HG03439 (cell line): ENCODE data around the gene ADRA1B.

Experiments
- ATAC-seq: cut with Tn5 transposase; IDR thresholded peaks from one replicate; pipeline ENCODE4 v1.9.1; 2021; ENCODE audit warnings: mild to moderate bottlenecking, moderate library complexity; ENCODE audit not compliant: unreplicated experiment

Gene ADRA1B

GRCh38 chr5:159915904-159916840 is at the start of gene ADRA1B:
Gene ADRA1B (plus strand): TSS chr5:159916482. CDS start chr5:159916906, 424 bp downstream.
- ATAC-seq = no peak

GRCh38 chr5:159873680-159874079 is 42.6 kb upstream of the ADRA1B start:
- no peak for ATAC-seq

DNA sequence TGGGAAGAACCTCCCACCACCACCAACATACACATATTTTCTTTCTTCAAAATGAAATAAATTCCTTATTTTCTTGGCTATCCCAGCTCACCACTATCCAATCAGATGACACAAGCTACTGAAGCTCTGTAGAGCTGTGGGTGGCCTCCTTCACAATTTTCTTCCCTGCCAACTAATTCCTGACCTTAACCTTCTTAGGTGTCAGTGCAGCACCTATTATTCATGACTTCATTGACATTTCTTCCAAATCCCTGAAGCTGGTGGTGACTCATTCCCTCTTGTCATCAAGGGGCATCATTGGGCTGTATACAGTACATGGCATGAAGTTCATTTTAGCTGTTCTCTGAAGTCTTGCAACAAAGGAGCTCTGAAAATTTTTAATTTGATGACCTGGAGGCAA is 42.0 kb upstream of the ADRA1B start:
- ATAC-seq = no peak

DNA sequence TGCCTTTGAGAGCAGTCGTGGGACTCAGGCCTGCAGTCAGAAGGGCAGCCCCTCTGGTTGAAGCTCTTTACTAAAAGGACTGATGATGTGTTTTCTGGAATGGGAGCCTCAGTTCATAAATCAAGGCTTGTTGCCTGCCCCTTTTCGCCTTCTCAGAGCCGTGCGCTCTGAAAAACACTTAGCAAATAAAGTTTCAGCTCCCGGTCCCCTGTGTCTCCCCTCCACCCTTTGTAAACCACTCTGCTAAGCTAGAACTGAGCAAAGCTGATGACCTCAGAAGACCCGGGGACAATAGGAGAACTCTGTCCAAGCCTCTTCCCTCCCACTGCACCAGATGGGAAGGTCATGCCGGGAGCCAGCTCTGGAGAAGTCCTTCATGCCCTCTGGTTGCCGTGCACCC is 39.3 kb upstream of the ADRA1B start:
- no peak for ATAC-seq

DNA sequence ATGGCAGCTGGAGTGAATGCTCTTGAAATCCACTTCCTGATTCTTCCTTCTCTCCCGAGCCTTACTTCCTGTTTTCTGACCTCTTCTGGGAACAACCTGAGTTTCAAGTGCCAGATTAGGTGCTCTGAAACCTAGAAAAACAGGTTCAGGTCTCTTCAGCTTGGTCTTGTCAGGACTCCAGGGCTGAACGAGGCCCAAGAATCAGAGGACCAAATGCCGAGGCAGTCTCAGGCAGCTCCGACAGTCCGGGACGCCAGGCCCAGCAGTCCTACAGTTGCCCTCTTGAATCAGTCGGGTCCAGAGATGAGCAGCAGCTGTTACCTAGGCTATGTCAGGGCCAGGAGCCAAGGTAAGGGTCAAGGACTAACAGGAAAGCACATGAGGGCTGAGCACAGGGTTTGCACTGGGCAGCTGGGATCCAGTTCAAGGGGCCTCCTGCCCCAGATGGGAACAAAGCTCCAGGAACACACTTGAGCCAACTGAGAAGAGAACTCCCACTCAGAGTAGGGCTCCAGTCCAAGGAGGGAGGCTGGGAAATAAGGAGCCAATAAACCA is 38.3 kb upstream of the ADRA1B start:
- no peak for ATAC-seq

- ATAC-seq = no peak
These were observed 37.3 kb upstream of the ADRA1B start for GRCh38 chr5:159878988-159879471.

DNA sequence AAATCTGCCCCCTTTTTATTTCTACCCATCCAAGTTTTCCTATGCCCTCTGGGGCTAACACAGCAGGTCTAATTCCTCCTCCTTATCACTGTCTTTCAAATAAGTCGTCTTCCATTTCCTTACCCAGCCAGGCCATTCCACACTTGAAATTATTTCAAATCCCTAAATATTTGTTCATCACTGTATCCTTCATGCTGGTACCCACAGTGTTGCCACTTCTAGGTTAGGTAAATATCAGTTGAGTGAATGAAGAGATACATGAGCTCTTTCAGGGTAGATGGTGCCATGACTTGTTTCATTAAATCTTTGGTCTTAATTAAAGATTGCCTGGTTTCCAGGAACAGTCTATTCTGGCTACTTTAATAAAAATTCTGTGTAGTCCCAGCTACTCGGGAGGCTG is 35.6 kb upstream of the ADRA1B start:
- no peak for ATAC-seq

GRCh38 chr5:159881967-159882366 is 34.3 kb upstream of the ADRA1B start:
- ATAC-seq = no peak

DNA sequence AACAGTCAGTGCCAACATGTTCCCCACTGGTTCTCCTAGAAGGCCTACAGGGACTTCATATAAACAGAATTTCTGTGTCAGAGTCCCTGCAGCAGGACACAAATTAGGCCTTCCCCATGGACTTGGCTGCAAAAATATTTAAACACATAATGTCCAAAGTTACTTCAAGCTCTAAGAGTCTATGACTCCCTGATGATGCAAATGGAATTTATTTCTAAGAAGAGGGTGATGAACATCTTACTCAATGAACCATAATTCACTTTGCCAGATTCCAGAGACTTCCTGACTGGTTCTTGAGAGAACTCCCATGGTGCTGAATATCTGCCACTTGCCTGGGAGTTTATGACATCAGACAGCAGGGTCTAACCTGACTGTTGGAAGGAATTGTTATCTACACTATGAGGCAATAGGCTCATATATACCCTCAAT is 32.7 kb upstream of the ADRA1B start:
- ATAC-seq = no peak

DNA sequence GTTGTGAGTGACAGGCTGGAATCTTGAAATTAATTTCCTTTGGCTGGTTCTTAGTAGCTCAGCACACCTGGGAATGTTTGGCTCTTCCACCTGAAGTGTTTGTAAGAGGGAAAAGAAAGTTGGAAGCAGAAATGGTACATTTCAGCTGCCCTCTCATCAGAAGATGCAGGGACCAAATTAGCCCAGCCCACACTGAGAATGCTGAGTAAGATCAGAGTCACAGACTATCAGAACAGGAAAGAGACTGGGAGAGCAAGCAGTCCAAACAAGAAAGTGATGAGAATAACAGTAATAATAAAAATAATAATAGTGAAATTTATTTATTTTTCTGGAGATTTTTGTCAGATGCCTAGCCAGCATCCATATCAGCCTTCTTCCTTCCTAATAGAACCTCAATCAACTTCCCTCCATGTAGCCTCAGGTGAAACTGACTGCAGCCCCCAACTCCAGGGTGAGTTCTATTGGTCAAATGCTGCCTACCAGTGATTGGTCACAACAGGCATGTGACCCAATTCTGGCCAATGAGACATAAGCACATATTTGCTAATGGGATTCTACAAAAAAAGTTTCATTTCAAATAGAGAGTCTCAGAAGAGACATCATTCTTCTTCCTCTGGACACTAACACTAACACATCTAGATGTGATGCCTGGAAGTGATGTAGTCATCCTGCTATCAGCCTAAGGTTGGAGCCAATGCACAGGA is 31.2 kb upstream of the ADRA1B start:
- no peak for ATAC-seq

GRCh38 chr5:159886296-159886695 is 30.0 kb upstream of the ADRA1B start:
- ATAC-seq = no peak

DNA sequence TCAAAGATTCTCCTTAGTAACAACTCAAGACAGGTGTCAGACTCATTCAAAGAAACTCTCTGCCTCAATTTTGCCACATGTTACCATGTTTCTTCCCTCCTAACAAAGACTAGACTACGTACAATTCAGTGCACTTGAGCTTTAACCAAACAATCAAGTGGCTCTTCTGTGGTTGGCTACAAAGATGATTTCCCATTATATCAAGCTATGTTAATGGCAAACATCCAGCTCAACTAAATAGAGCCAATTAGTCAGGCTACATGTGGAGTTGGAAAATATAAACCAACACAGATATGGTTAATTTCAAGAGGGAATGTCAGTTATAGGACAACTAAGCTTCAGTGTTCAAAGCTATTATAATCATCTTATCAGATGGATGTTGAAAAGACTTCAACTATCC is 29.2 kb upstream of the ADRA1B start:
- no peak for ATAC-seq

DNA sequence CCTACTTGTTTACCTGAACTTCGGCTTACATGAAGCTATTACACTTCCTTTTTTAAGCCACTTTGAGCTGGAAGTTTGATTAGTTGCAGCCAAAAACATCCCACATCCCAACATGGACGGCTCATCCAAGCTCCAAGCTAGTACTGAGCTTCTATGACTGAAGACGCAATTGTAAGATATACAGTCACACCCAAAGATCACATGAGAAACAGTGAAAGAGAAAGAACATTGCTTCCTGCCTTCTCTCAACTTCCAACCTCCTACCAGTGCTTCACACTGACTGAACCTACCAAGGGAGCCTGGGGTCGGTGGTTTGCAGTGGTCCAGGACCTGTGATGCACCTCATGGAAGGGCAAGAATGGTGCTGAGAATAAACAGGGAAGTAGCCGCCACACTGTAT is 27.4 kb upstream of the ADRA1B start:
- ATAC-seq = no peak

- no peak for ATAC-seq
These were observed 26.1 kb upstream of the ADRA1B start for GRCh38 chr5:159890141-159890540.

GRCh38 chr5:159891371-159891770 is 24.9 kb upstream of the ADRA1B start:
- no peak for ATAC-seq

DNA sequence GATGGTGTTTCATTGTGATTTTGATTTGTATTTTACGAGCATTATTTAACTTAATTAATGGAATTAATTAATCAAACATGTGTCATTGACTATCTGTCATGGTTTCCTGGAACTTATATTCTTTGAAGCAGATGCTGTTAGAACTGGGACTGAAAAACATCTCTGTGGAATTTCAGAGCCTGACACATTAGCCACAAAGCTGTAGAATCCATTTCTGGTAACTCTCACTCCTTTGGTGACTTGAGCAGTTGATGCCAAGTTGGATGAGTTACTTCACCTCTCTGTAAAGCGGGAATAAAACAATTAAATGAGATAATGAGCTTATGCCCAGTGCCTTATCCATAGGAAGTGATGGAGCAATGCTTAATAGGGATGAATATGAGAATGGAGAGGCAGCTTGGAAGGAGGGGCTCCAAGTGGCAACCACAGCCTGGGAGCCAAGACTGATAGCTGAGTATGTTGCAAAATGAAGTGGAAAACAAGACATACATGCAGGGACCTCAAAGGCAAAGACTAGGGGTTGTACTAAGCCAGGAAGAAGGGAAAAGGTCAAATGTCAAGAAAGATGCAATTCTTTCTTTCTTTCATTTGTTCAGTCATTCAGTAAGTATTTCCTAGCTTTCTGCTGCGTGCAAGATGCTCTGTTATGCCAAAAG is 23.1 kb upstream of the ADRA1B start:
- no peak for ATAC-seq

DNA sequence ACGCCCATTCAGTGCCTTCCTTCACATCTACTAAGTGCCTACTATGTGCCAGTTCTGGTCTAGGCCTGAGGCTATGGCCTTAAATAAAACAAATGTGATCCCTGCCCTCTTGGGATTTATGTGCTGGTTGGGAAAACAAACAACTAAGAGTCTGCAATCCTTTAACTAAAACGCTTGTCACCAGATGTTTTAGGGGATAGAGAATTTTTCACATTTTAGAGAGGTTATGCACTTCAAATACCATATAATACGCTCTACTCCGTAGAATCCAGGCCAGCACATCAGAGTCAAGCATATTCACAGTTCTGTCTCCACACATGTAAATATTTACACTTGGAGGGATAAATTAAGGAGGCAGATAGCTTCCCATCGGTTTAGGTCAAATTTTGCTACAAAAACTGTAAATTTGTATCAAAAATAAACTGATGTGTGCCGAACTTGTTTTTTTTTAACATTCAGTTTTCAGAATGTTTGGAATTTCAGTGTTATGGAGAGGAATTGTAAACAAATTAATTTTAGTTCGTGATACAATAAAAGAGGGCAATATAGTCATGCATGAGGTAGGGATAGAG is 22.0 kb upstream of the ADRA1B start:
- ATAC-seq = no peak

DNA sequence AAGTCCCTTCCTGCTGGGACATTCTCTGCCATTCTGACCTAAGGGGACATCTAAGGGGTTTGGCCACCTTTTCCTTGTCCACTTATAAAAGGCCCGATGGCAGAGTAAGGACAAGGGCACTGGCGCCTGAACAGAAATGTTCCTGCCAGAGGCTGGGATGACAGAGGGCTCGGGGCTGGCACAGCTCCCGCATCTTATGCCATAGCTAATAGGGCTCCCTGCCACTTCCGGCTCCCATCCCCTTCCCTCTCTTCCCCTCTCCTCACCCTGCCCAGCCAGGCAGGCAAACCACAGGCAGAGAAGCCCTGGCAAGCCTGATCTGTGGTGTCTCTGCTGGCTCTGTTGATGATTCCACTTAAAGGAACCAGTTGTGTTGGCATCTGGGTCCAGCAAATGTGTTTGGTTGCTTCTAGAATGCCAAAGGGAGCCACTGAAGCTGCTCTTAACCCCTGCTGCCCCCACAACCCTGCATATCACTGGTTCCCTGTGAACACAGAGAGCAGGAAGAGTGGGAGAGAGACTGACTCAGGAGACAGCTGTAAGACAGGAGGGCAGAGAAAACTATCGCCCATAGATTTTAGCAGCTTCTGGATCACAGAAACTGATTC is 18.4 kb upstream of the ADRA1B start:
- no peak for ATAC-seq

DNA sequence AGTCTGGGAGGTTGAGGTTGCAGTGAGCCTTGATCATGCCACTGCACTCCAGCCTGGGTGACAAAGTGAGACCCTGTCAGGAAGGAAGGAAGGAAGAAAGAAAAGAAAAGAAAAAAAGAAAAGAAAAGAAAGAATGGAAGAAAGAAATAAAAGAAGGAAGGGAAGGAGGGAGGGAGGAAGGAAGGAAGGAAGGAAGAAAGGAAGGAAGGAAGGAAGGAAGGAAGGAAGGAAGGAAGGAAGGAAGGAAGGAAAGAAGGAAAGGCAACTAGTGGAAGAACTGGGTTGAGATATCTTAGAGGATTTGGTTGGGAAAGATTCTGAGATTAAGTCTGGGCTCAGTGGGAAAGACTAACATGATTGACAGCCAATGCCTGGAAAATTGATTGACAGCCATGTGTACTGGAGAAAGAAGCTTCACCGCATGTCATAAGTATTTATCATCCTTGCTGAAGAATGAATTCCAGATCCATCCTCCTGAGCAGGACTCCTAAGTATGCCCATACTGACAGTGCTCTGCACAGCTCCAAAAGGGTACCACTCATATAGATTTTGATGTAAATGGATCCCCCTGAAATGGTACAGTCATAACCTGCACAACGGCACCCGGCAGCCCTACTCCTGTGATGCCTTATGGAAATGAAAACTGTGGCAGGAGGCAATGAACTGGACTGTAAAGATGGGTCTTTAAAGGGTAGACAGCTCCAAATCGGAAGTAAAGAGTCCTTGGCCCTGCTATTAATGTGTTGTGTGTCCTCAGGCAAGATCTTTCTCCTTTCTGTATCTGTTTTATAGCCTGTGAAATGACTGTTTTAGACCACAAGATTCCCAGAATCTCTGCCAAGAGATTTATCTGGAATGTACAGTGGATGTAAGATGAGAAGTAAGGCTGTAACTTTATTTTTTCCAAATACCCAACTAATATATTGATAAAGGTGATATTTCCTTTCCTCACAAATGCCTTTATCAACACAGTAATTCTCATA is 16.9 kb upstream of the ADRA1B start:
- no peak for ATAC-seq
